Pancreas (tissue), 10 donors: ENCODE data around the gene IGSF21. TPM values are rescaled to one million over a fixed set of nuclear protein-coding genes. Genes with fewer than 3 reads are reported as not detected.

ENCODE experiments used
- ATAC-seq, 4 donors: fragments of 200-7000 bp; cut with Tn5 transposase; one replicate each; pipeline versions ENCODE4 v1.8.0 to v1.9.1; 2020; ENCODE audit warnings: mild to moderate bottlenecking in 4 of 4, moderate library complexity in 4 of 4
- DNase-seq, 6 donors: peaks; one replicate each; pipeline ENCODE4 v3.0.0-alpha.2; 2020
- FAIRE-seq: peaks from 2 replicates; lab custom pipeline; 2012; peaks lifted over from hg19 to GRCh38; lab: Jason Lieb, UNC
- H3K27ac ChIP-seq, 4 donors: fragments of 200-600 bp; sonication (generic); 1 replicate in 3 of 4; 2 replicates in 1 of 4; pipeline versions ENCODE4 v1.5.0 to v1.8.0; 2020
- H3K27me3 ChIP-seq, 4 donors: fragments of 200-600 bp; one replicate each; pipeline ENCODE4 v1.8.0; 2021
- H3K36me3 ChIP-seq, 3 donors: fragments of 200-600 bp; sonication (generic) in 1 of 3; one replicate each; pipeline versions ENCODE4 v1.5.0 to v1.8.0; 2020 to 2021
- H3K4me1 ChIP-seq, 3 donors: fragments of 200-600 bp; one replicate each; pipeline ENCODE4 v1.8.0; 2021
- H3K4me3 ChIP-seq, 4 donors: fragments of 200-600 bp; sonication (generic) in 2 of 4; one replicate each; pipeline versions ENCODE4 v1.5.0 to v1.8.0; 2020 to 2021
- H3K9me3 ChIP-seq, 4 donors: fragments of 200-600 bp; one replicate each; pipeline ENCODE4 v1.8.0; 2021
- CTCF ChIP-seq, 4 donors: fragments of 200-600 bp; sonication (generic) in 3 of 4; IDR thresholded peaks; one replicate each; pipeline versions ENCODE4 v1.5.0 to v1.8.0; 2021; ENCODE audit warnings: antibody characterized with exemption in 4 of 4
- WGBS, 2 donors: extraction: QIAGEN DNeasy Blood & Tissue Kit; methylation state at CpG; one replicate each; pipeline ENCODE4 v1.1.7; 2013; 5-methylcytosine and 5-hydroxymethylcytosine counted together
- intact Hi-C, 3 donors: fragments of 100-400 bp; cut with DNase I; formaldehyde crosslinking; loops; one replicate each; pipeline versions ENCODE4 v1.11.1 to v1.14.2; 2022
- polyA plus RNA-seq, 2 donors: library from polyadenylated mRNA; stranded (reverse); fragments of 200-250 nt; gene quantifications; one replicate each; pipeline ENCODE4 v1.2.3, GENCODE V29; 2013
- total RNA-seq, 6 donors: library from RNA; stranded (reverse); fragmentation: NEBNext Ultra II Directional in 4 of 6; extraction: Animal tissue kit (Norgen Biotek cat#: 25700) in 4 of 6; gene quantifications; one replicate each; pipeline versions ENCODE4 v1.2.1 to v1.2.4, GENCODE V29; 2021 to 2023
- donor health status: healthy with polysubstance abuse.
- donor health status: DM: no; HTN: no; CAD: no; lungs with moderate emphysema.
- donor health status: DM: no; HTN: no; CAD: no.
- donor health status: control.
- donor health status: control.
- donor health status: Bipolar disorder and iron deficiency.
- donor health status: DM: yes; HTN: yes; CAD: no.
- donor health status: DM: no; HTN: no; CAD: no.
- donor health status: DM: no; HTN: no; CAD: no.
- donor health status: DM: yes; HTN: yes; CAD: no.

The IGSF21 gene
- total and polyA plus RNA-seq, 8 donors: 0.28 to 1.3 (median 0.92) TPM; not detected in 1

GRCh38 chr1:18128298-18128697 lies 20.7 kb downstream of the IGSF21 start:
- Histone ChIP-seq H3K36me3 (no peaks in the 10 kb centered on the region), H3K4me3 (no peak overlapping the region), H3K4me1 (no peaks in the 10 kb centered on the region), H3K9me3 (no peaks in the 10 kb centered on the region), H3K27me3 (no peaks in the 10 kb centered on the region), H3K27ac (no peak overlapping the region)
- FAIRE-seq: no peak
- no peak for DNase-seq
- intact Hi-C loops: no loop called here
- ATAC-seq: no peak
- 32 to 41% methylated on average over 4 of the region's 4 CpGs for WGBS, 2 donors
- TF ChIP-seq CTCF (IDR thresholded peaks at IDR 0.05): no peak

- 27 to 35% methylated on average over 3 of the region's 3 CpGs for WGBS, 2 donors
- H3K27me3 ChIP-seq: no peaks in the 10 kb centered on the region
These were observed 22.8 kb downstream of the IGSF21 start for GRCh38 chr1:18130356-18130755.

GRCh38 chr1:18132022-18132710 lies 24.6 kb downstream of the IGSF21 start:
- Histone ChIP-seq H3K27me3 (peaks cover 0 to 3% (median 0%) of the 10 kb centered on the region in 4 donors), H3K27ac (no peak overlapping the region), H3K4me1 (no peaks in the 10 kb centered on the region), H3K36me3 (no peaks in the 10 kb centered on the region), H3K9me3 (no peaks in the 10 kb centered on the region), H3K4me3 (no peak overlapping the region)
- DNase-seq: no peak
- intact Hi-C loops: no loop called here
- no peak for FAIRE-seq
- 85 to 87% methylated on average over 2 of the region's 2 CpGs for WGBS, 2 donors
- TF ChIP-seq CTCF (IDR thresholded peaks at IDR 0.05): no peak
- no peak for ATAC-seq

More at GRCh38 chr1:18130356-18130755, 22.8 kb downstream of the IGSF21 start:
- Histone ChIP-seq H3K36me3 (no peaks in the 10 kb centered on the region), H3K9me3 (no peaks in the 10 kb centered on the region), H3K4me1 (no peaks in the 10 kb centered on the region), H3K4me3 (no peak overlapping the region), H3K27ac (no peak overlapping the region)
- intact Hi-C loops: no loop called here
- ATAC-seq (no peak), DNase-seq (no peak), FAIRE-seq (no peak)
- no peak for TF ChIP-seq CTCF (IDR thresholded peaks at IDR 0.05)

GRCh38 chr1:18132711-18133541 lies 25.3 kb downstream of the IGSF21 start:
- Histone ChIP-seq H3K36me3 (no peaks in the 10 kb centered on the region), H3K4me3 (no peak overlapping the region), H3K9me3 (no peaks in the 10 kb centered on the region), H3K27ac (no peak overlapping the region), H3K27me3 (peaks cover 0 to 4% (median 0%) of the 10 kb centered on the region in 4 donors), H3K4me1 (no peaks in the 10 kb centered on the region)
- DNase-seq (no peak), FAIRE-seq (no peak), ATAC-seq (no peak)
- no peak for TF ChIP-seq CTCF (IDR thresholded peaks at IDR 0.05)
- intact Hi-C loops: no loop called here
- 55 to 68% methylated on average over 16 of the region's 16 CpGs for WGBS, 2 donors
